ENCODE data around the gene CTNNA2.

CTNNA2 gene

DNA sequence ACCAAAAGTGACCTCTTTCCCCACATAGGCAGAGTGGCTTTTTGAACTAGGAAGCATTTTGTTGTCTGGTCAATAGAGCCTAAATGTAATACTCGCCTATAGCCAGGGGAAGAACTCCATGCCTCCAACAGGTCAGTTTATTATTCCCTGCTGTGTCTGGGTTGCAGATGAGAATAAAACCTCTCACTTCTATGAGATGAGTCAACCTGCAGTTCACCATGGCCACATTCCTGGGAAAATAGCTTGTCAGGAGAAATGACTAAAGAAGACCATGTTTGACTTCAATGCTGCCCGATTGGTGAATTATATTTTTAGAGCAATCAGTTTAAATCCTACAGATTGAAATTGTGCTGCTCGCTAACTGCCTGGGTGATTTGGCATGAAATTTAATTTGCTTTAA is 838.4 kb downstream of the CTNNA2 start:
- TF ChIP-seq TCF12 (IDR thresholded peaks at IDR 0.05; ENCODE audit: low read depth) = no peak
- no peak for TF ChIP-seq CEBPB (IDR thresholded peaks at IDR 0.05)
- no peak for TF ChIP-seq YY1 (IDR thresholded peaks at IDR 0.05; ENCODE audit: low read depth)
- TF ChIP-seq TAF1 (IDR thresholded peaks at IDR 0.05; ENCODE audit: low read depth) = no peak
- no peak for TF ChIP-seq TEAD4 (IDR thresholded peaks at IDR 0.05)
- no peak for TF ChIP-seq NFIC (IDR thresholded peaks at IDR 0.05)
- TF ChIP-seq CREB1 (IDR thresholded peaks at IDR 0.05; ENCODE audit: low read depth) = no peak
- TF ChIP-seq, protein P1, sequence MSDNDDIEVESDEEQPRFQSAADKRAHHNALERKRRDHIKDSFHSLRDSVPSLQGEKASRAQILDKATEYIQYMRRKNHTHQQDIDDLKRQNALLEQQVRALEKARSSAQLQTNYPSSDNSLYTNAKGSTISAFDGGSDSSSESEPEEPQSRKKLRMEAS (IDR thresholded peaks at IDR 0.05) = no peak
- TF ChIP-seq EGR1 (IDR thresholded peaks at IDR 0.05) = no peak
- TF ChIP-seq ZBTB7A (IDR thresholded peaks at IDR 0.05; ENCODE audit: low read depth) = no peak
- TF ChIP-seq, protein P2, sequence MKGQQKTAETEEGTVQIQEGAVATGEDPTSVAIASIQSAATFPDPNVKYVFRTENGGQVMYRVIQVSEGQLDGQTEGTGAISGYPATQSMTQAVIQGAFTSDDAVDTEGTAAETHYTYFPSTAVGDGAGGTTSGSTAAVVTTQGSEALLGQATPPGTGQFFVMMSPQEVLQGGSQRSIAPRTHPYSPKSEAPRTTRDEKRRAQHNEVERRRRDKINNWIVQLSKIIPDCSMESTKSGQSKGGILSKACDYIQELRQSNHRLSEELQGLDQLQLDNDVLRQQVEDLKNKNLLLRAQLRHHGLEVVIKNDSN (IDR thresholded peaks at IDR 0.05) = no peak
- TF ChIP-seq FOXM1 (IDR thresholded peaks at IDR 0.05; ENCODE audit: borderline replicate concordance, low read depth) = no peak
- TF ChIP-seq, protein P3, sequence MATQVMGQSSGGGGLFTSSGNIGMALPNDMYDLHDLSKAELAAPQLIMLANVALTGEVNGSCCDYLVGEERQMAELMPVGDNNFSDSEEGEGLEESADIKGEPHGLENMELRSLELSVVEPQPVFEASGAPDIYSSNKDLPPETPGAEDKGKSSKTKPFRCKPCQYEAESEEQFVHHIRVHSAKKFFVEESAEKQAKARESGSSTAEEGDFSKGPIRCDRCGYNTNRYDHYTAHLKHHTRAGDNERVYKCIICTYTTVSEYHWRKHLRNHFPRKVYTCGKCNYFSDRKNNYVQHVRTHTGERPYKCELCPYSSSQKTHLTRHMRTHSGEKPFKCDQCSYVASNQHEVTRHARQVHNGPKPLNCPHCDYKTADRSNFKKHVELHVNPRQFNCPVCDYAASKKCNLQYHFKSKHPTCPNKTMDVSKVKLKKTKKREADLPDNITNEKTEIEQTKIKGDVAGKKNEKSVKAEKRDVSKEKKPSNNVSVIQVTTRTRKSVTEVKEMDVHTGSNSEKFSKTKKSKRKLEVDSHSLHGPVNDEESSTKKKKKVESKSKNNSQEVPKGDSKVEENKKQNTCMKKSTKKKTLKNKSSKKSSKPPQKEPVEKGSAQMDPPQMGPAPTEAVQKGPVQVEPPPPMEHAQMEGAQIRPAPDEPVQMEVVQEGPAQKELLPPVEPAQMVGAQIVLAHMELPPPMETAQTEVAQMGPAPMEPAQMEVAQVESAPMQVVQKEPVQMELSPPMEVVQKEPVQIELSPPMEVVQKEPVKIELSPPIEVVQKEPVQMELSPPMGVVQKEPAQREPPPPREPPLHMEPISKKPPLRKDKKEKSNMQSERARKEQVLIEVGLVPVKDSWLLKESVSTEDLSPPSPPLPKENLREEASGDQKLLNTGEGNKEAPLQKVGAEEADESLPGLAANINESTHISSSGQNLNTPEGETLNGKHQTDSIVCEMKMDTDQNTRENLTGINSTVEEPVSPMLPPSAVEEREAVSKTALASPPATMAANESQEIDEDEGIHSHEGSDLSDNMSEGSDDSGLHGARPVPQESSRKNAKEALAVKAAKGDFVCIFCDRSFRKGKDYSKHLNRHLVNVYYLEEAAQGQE (IDR thresholded peaks at IDR 0.05; ENCODE audit: low read depth) = no peak
- no peak for TF ChIP-seq EP300 (IDR thresholded peaks at IDR 0.05; ENCODE audit: borderline replicate concordance)
- no peak for TF ChIP-seq RAD21 (IDR thresholded peaks at IDR 0.05; ENCODE audit: low read depth)

DNA sequence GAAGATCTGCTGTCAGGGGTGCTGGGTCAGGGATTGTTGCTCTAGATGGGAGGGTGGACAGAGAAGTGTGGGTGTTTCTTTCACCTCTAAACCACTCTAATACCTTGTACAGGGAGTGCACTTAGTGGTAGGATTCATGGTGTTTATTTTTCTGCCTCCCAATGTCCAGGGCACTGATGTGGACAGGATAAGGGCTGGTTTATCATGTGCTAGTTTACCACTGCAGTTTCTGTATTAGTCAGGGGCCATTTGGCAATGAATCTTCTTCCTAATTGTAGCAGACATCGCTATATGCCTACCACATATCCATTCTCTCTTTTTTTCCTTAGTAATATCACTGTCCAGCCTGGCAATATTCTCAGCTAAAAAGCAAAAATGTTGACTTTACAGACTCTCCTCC is 842.0 kb downstream of the CTNNA2 start:
- TF ChIP-seq CEBPB (IDR thresholded peaks at IDR 0.05) (no peak), ZBTB7A (IDR thresholded peaks at IDR 0.05; ENCODE audit: low read depth) (no peak), FOXM1 (IDR thresholded peaks at IDR 0.05; ENCODE audit: borderline replicate concordance, low read depth) (no peak), EGR1 (IDR thresholded peaks at IDR 0.05) (no peak), TAF1 (IDR thresholded peaks at IDR 0.05; ENCODE audit: low read depth) (no peak), TEAD4 (IDR thresholded peaks at IDR 0.05) (no peak), RAD21 (IDR thresholded peaks at IDR 0.05; ENCODE audit: low read depth) (no peak), CREB1 (IDR thresholded peaks at IDR 0.05; ENCODE audit: low read depth) (no peak), NFIC (IDR thresholded peaks at IDR 0.05) (no peak), EP300 (IDR thresholded peaks at IDR 0.05; ENCODE audit: borderline replicate concordance) (no peak), YY1 (IDR thresholded peaks at IDR 0.05; ENCODE audit: low read depth) (no peak), TCF12 (IDR thresholded peaks at IDR 0.05; ENCODE audit: low read depth) (no peak)
- TF ChIP-seq, protein P2 (IDR thresholded peaks at IDR 0.05) = no peak
- TF ChIP-seq, protein P1 (IDR thresholded peaks at IDR 0.05) = no peak
- TF ChIP-seq, protein P3 (IDR thresholded peaks at IDR 0.05; ENCODE audit: low read depth) = no peak

DNA sequence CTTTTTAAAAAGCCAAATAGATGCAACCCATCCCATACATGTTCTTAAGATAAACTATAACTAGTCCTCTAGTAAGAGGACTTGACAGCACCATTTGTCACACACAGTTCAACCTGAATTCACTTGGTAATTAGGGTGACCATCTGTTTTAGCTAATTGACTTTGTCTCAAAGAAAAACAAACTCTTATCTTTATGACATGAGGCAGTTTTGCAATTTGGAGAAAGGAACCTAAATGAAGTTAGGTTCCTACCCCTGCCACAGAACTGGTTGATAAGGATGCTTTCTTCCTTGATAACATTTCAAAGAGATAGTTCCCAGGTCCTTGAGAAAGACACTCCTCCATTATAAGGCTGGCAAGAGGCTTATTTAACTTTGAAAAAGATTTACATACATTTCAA is 849.1 kb downstream of the CTNNA2 start:
- TF ChIP-seq EP300 (IDR thresholded peaks at IDR 0.05; ENCODE audit: borderline replicate concordance) (no peak), TEAD4 (IDR thresholded peaks at IDR 0.05) (no peak), FOXM1 (IDR thresholded peaks at IDR 0.05; ENCODE audit: borderline replicate concordance, low read depth) (no peak), CEBPB (IDR thresholded peaks at IDR 0.05) (no peak), TAF1 (IDR thresholded peaks at IDR 0.05; ENCODE audit: low read depth) (no peak), CREB1 (IDR thresholded peaks at IDR 0.05; ENCODE audit: low read depth) (no peak), TCF12 (IDR thresholded peaks at IDR 0.05; ENCODE audit: low read depth) (no peak), YY1 (IDR thresholded peaks at IDR 0.05; ENCODE audit: low read depth) (no peak), RAD21 (IDR thresholded peaks at IDR 0.05; ENCODE audit: low read depth) (no peak), EGR1 (IDR thresholded peaks at IDR 0.05) (no peak), ZBTB7A (IDR thresholded peaks at IDR 0.05; ENCODE audit: low read depth) (no peak), NFIC (IDR thresholded peaks at IDR 0.05) (no peak)
- TF ChIP-seq, protein P3 (IDR thresholded peaks at IDR 0.05; ENCODE audit: low read depth) = no peak
- TF ChIP-seq, protein P1 (IDR thresholded peaks at IDR 0.05) = no peak
- TF ChIP-seq, protein P2 (IDR thresholded peaks at IDR 0.05) = no peak
